ENCODE measurements around the gene IRF4. TPM values are rescaled to one million over a fixed set of nuclear protein-coding genes. Genes with fewer than 3 reads are reported as not detected.

The IRF4 gene
- total RNA-seq, 2 experiments from 2014 or later = 409 to 439 TPM

DNA sequence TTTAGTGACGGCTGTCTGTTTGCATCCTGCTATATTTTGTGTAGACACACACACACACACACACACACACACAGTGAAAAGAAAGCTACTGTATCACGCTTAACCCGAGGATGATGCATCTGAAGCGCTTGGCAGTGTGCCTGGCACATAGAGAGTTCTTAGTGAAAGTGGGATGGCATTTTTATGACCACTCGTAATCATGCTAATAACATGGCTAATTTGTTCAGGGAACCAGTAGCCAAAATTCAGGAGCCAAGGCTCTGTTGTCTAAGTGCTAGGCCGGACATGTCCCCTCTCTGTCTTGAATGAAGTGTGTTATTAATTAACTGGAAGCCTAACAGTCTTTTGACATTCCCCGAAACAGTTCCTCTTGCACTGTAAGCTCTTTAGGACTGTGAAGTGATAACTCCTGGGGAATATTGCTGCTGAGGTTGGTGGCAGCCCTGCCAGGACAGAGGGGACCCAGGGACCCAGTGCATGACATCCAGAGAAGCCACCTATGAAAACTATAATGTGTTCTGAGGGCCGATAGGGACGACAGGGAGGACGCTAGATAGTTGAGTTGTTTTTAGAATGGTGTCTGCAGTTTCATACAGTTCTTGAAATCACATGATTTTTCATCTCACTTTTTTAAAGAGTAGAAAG, 45.0 kb upstream of the IRF4 start:
- POLR2A ChIA-PET = interaction anchor here (0.6 kb wide), 1 partner anchor 129 kb away, joined by 3 read pairs; no protein-coding TSS in a partner anchor

GRCh38 chr6:347232-347631, 44.3 kb upstream of the IRF4 start:
- Mint-ChIP-seq H3K27ac (no peak overlapping the region), H3K9me3 (no peaks in the 10 kb centered on the region), H3K27me3 (no peaks in the 10 kb centered on the region), H3K36me3 (ENCODE audit: low read depth) (peaks cover 13% of the 10 kb centered on the region), H3K4me3 (no peak overlapping the region), H3K4me1 (ENCODE audit: low read depth) (peaks cover 4% of the 10 kb centered on the region)
- CTCF ChIA-PET = no interaction called here
- intact Hi-C loops (cut with micrococcal nuclease) = no loop called here
- DNase-seq (no peak), ATAC-seq (no peak)
- no peak for TF ChIP-seq CTCF (IDR thresholded peaks at IDR 0.05)
- POLR2A ChIA-PET = no interaction called here

More for the DNA sequence above, 45.0 kb upstream of the IRF4 start:
- Mint-ChIP-seq H3K36me3 (ENCODE audit: low read depth) (peaks cover 14% of the 10 kb centered on the region), H3K4me1 (ENCODE audit: low read depth) (peaks cover 11% of the 10 kb centered on the region), H3K27ac (no peak overlapping the region), H3K27me3 (no peaks in the 10 kb centered on the region), H3K9me3 (no peaks in the 10 kb centered on the region), H3K4me3 (no peak overlapping the region)
- ATAC-seq (no peak), DNase-seq (no peak)
- TF ChIP-seq CTCF (IDR thresholded peaks at IDR 0.05) = no peak
- CTCF ChIA-PET = no interaction called here
- intact Hi-C loops (cut with micrococcal nuclease) = no loop called here

DNA sequence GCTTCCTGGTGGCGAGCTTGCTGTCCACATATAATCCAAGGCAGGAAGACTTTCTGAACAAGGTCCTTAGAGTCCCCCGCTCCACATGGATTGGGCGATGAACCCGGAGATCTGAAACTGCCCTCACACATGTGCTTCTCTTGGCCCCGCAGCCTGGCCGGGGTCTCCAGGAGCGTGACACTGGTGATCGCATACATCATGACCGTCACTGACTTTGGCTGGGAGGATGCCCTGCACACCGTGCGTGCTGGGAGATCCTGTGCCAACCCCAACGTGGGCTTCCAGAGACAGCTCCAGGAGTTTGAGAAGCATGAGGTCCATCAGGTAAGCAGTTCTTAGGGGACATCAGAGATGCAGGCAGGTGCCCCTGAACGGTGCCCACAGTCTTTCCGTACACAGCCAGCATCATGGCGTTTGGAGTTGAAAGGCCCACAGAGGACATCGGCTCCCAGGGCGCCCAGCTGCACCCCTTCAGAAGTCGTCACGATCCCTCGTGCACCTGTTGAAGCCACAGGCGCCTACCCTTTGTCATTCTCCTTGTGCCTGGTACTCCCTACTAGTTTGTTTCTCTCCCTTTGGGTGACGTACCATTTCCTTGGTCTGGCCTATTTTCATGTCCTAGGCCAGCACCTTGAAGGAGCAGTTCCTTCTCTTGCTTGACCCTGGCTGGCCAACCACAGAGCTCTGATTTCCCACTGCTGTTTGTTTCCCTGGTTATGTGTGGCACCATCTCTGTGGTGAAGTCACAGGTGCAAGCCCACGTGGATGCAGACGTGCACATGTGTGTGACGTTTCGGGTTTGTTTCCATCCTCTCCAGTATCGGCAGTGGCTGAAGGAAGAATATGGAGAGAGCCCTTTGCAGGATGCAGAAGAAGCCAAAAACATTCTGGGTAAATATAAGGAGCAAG, 43.3 kb upstream of the IRF4 start:
- ChIA-PET CTCF (no interaction called here), POLR2A (interaction anchor here (0.6 kb wide), 1 partner anchor 319 kb away, joined by 3 read pairs; no protein-coding TSS in a partner anchor)
- TF ChIP-seq CTCF (IDR thresholded peaks at IDR 0.05) = no peak
- Mint-ChIP-seq H3K36me3 (ENCODE audit: low read depth) (peaks cover 13% of the 10 kb centered on the region), H3K4me3 (no peak overlapping the region), H3K4me1 (ENCODE audit: low read depth) (no peaks in the 10 kb centered on the region), H3K27ac (no peak overlapping the region), H3K9me3 (no peaks in the 10 kb centered on the region), H3K27me3 (no peaks in the 10 kb centered on the region)
- intact Hi-C loops (cut with micrococcal nuclease) = no loop called here
- ATAC-seq (no peak), DNase-seq (no peak)

DNA sequence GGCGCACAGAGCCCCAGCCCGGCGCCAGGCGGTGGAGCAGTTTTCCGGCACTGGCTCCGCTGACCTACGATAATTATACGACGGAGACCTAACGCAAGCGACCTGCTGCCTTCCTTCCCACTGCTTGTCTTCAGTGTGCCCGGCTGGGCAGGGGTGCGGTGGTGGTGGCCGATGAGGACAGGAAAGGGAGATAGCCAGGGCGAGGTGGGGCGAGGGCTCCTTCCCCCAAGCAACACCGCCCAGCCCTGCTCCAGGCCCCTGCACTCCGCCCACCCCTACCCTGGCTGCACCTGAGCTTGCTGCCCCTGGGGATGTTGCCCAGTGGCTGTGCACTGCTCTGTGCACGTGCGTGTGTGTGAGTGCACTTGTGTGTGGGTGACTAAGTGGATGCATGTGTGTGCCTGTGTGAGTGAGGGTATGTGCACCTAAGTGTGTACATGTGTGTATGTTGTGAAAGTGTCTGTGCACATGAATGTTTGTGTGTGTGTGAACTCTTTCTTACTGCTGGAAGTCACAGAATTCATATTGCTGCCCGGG, 42.6 kb upstream of the IRF4 start:
- ChIA-PET POLR2A (interaction anchor here (0.8 to 1.2 kb wide), 2 partner anchors 9 to 11 kb away, joined by 3 to 5 read pairs; no protein-coding TSS in a partner anchor), CTCF (interaction anchor here (1.4 to 1.7 kb wide), 3 partner anchors 10 to 160 kb away, joined by 4 to 8 read pairs (median 4); no protein-coding TSS in a partner anchor)
- Mint-ChIP-seq H3K36me3 (ENCODE audit: low read depth) (peaks cover 13% of the 10 kb centered on the region), H3K4me1 (ENCODE audit: low read depth) (no peaks in the 10 kb centered on the region), H3K27ac (no peak overlapping the region), H3K4me3 (no peak overlapping the region), H3K9me3 (no peaks in the 10 kb centered on the region), H3K27me3 (no peaks in the 10 kb centered on the region)
- no peak for TF ChIP-seq CTCF (IDR thresholded peaks at IDR 0.05)
- ATAC-seq (no peak), DNase-seq (no peak)
- intact Hi-C loops (cut with micrococcal nuclease) = no loop called here
